Osteoblast (primary cell): ENCODE data around the gene BAIAP2. TPM values are rescaled to one million over a fixed set of nuclear protein-coding genes. Genes with fewer than 3 reads are reported as not detected.

Experiments
- DNase-seq: peaks from one replicate; pipeline ENCODE4 v3.0.0; 2011; ENCODE audit warnings: low spot score, mixed read lengths; ENCODE audit not compliant: insufficient read length; ENCODE audit errors: missing footprints
- H2AFZ ChIP-seq: 2 replicates; pipeline ENCODE4 v1.6.0; 2011; ENCODE audit warnings: mild to moderate bottlenecking, low read length
- H3K27ac ChIP-seq: 2 replicates; pipeline ENCODE4 v1.5.1; 2011; ENCODE audit warnings: mild to moderate bottlenecking, low read depth, low read length, moderate library complexity
- H3K27me3 ChIP-seq: 2 replicates; pipeline ENCODE4 v1.6.0; 2012; ENCODE audit warnings: mild to moderate bottlenecking, control low read depth, inconsistent platforms, low read length, moderate library complexity; ENCODE audit not compliant: insufficient read depth
- H3K36me3 ChIP-seq: 2 replicates; pipeline ENCODE4 v1.5.1; 2011; ENCODE audit warnings: mild to moderate bottlenecking, low read length, control low read depth, moderate library complexity; ENCODE audit not compliant: insufficient read depth
- H3K4me1 ChIP-seq: 2 replicates; pipeline ENCODE4 v1.5.1; 2011; ENCODE audit warnings: mild to moderate bottlenecking, low read length, control low read depth, moderate library complexity; ENCODE audit not compliant: insufficient read depth
- H3K4me2 ChIP-seq: 2 replicates; pipeline ENCODE4 v1.6.0; 2011; ENCODE audit warnings: mild to moderate bottlenecking, low read length; ENCODE audit not compliant: insufficient read depth
- H3K4me3 ChIP-seq: fragments of 200-600 bp; sonication (generic); 3 replicates; pipeline ENCODE4 v1.5.1; 2012; ENCODE audit warnings: mild to moderate bottlenecking, low read length, inconsistent platforms; ENCODE audit not compliant: insufficient read depth
- H3K79me2 ChIP-seq: 2 replicates; pipeline ENCODE4 v1.6.0; 2012; ENCODE audit warnings: mild to moderate bottlenecking, low read length, control low read depth, inconsistent platforms; ENCODE audit not compliant: insufficient read depth
- H3K9me3 ChIP-seq: 2 replicates; pipeline ENCODE4 v1.5.1; 2011; ENCODE audit warnings: low read depth, low read length, control low read depth
- H4K20me1 ChIP-seq: 2 replicates; pipeline ENCODE4 v1.6.0; 2012; ENCODE audit warnings: mild to moderate bottlenecking, low read length, control low read depth; ENCODE audit not compliant: insufficient read depth
- CTCF ChIP-seq: IDR thresholded peaks from 2 replicates; pipeline ENCODE4 v1.5.1; 2011; ENCODE audit warnings: mild to moderate bottlenecking, low read depth, low read length, moderate library complexity; ENCODE audit errors: extremely low read depth
- total RNA-seq: library from RNA; depleted of rRNA; stranded (reverse); fragments of >200 nt; gene quantifications from 2 replicates; pipeline ENCODE4 v1.2.3, GENCODE V29; 2012

Gene BAIAP2
- total RNA-seq, 1 donor = 15.6 TPM

- no peaks in the 10 kb centered on the region for H3K9me3 ChIP-seq
- DNase-seq = peak; percentile 77
- no peaks in the 10 kb centered on the region for H4K20me1 ChIP-seq
Observed at GRCh38 chr17:81025741-81026129, 9.2 kb upstream of the BAIAP2 start.

GRCh38 chr17:81026266-81027036, 8.5 kb upstream of the BAIAP2 start:
- H2AFZ ChIP-seq = no peak overlapping the region
- H3K27me3 ChIP-seq = peaks cover 40% of the 10 kb centered on the region
- no peaks in the 10 kb centered on the region for H3K9me3 ChIP-seq
- H3K4me3 ChIP-seq = no peak overlapping the region
- H3K4me2 ChIP-seq = no peak overlapping the region
- H3K79me2 ChIP-seq = no peaks in the 10 kb centered on the region
- peak; percentile 63 for DNase-seq
- no peaks in the 10 kb centered on the region for H3K36me3 ChIP-seq
- no peaks in the 10 kb centered on the region for H3K4me1 ChIP-seq
- H3K27ac ChIP-seq = no peak overlapping the region
- no peak for TF ChIP-seq CTCF
- peaks cover 2% of the 10 kb centered on the region for H4K20me1 ChIP-seq

More at GRCh38 chr17:81025741-81026129, 9.2 kb upstream of the BAIAP2 start:
- Histone ChIP-seq H3K4me1 (no peaks in the 10 kb centered on the region), H3K36me3 (no peaks in the 10 kb centered on the region), H3K79me2 (no peaks in the 10 kb centered on the region), H3K4me2 (no peak overlapping the region), H3K27me3 (peaks cover 40% of the 10 kb centered on the region), H3K4me3 (no peak overlapping the region), H2AFZ (no peak overlapping the region), H3K27ac (no peak overlapping the region)
- no peak for TF ChIP-seq CTCF

GRCh38 chr17:81027038-81027437, 7.9 kb upstream of the BAIAP2 start:
- Histone ChIP-seq H3K36me3 (no peaks in the 10 kb centered on the region), H3K4me3 (no peak overlapping the region), H3K9me3 (no peaks in the 10 kb centered on the region), H3K79me2 (no peaks in the 10 kb centered on the region), H3K27ac (no peak overlapping the region), H3K4me2 (no peak overlapping the region), H3K27me3 (peaks cover 40% of the 10 kb centered on the region), H2AFZ (no peak overlapping the region), H3K4me1 (no peaks in the 10 kb centered on the region), H4K20me1 (peaks cover 2% of the 10 kb centered on the region)
- DNase-seq = peak; percentile 60
- no peak for TF ChIP-seq CTCF

- no peaks in the 10 kb centered on the region for H3K79me2 ChIP-seq
- no peak overlapping the region for H3K27ac ChIP-seq
- no peaks in the 10 kb centered on the region for H3K4me1 ChIP-seq
- peaks cover 40% of the 10 kb centered on the region for H3K27me3 ChIP-seq
- H3K36me3 ChIP-seq = peaks cover 7% of the 10 kb centered on the region
- H3K4me3 ChIP-seq = no peak overlapping the region
- H4K20me1 ChIP-seq = peaks cover 5% of the 10 kb centered on the region
- peak; percentile 68 for DNase-seq
- H3K9me3 ChIP-seq = no peaks in the 10 kb centered on the region
- no peak for TF ChIP-seq CTCF
- no peak overlapping the region for H3K4me2 ChIP-seq
- no peak overlapping the region for H2AFZ ChIP-seq
Observed at GRCh38 chr17:81027591-81028505, 7.1 kb upstream of the BAIAP2 start.
